DOHH2 (cell line): ENCODE results near the gene HSPB3.

Experiments
- CTCF ChIP-seq: fragments of 200-600 bp; sonication (generic); IDR thresholded peaks from one replicate; pipeline ENCODE4 v1.5.1; 2014; ENCODE audit warnings: antibody characterized with exemption, mild to moderate bottlenecking, low read depth, low read length; ENCODE audit not compliant: poor library complexity, severe bottlenecking
- EZH2phosphoT487 ChIP-seq: fragments of 200-600 bp; sonication (generic); IDR thresholded peaks from 2 replicates; pipeline ENCODE4 v1.6.1; 2017; ENCODE audit warnings: borderline replicate concordance, mild to moderate bottlenecking, antibody characterized with exemption, low read length, moderate library complexity, mixed read lengths

- TF ChIP-seq CTCF, result no peak
- TF ChIP-seq EZH2phosphoT487, result no peak
Observed at GRCh38 chr5:54484219-54484894, 28.9 kb downstream of the HSPB3 start.
